ENCODE results near the gene IL1R1.
"Not testable (repeated sequence)": the region's sequence is repeated elsewhere in the genome, so short reads cannot be mapped to it uniquely, and the experiment has no call there.

The IL1R1 gene

GRCh38 chr2:102103992-102104871, 38.3 kb upstream of the IL1R1 start:
- POLR2A ChIA-PET (ENCODE audit: low non-redundant PET), result no interaction called here
- peak overlapping the region; percentile 74 for H3K27ac ChIP-seq
- CTCF ChIA-PET, result interaction anchor here (0.5 to 0.9 kb wide), 2 partner anchors 404 to 735 kb away, joined by 3 read pairs; no protein-coding TSS in a partner anchor
- no peak for TF ChIP-seq CTCF (conservative IDR thresholded peaks at IDR 0.05; ENCODE audit: low read depth)
- DNase-seq (ENCODE audit: low spot score), result peak; percentile 22

GRCh38 chr2:102106133-102106556, 36.4 kb upstream of the IL1R1 start:
- H3K27ac ChIP-seq, result no peak overlapping the region
- no peak for TF ChIP-seq CTCF (conservative IDR thresholded peaks at IDR 0.05; ENCODE audit: low read depth)
- ChIA-PET POLR2A (ENCODE audit: low non-redundant PET) (no interaction called here), CTCF (interaction anchor here (1.0 kb wide), 1 partner anchor 86 kb away, joined by 4 read pairs; no protein-coding TSS in a partner anchor)
- DNase-seq (ENCODE audit: low spot score), result no peak

GRCh38 chr2:102106813-102107740, 35.5 kb upstream of the IL1R1 start:
- DNase-seq (ENCODE audit: low spot score); H3K27ac ChIP-seq; POLR2A ChIA-PET (ENCODE audit: low non-redundant PET): not testable (repeated sequence)
- CTCF ChIA-PET, result interaction anchor here (0.6 kb wide), 2 partner anchors 104 to 115 kb away, joined by 3 to 4 read pairs; partner anchors contain the start of gene IL1R2

GRCh38 chr2:102107741-102108070, 34.8 kb upstream of the IL1R1 start:
- no peak for TF ChIP-seq CTCF (conservative IDR thresholded peaks at IDR 0.05; ENCODE audit: low read depth)
- ChIA-PET POLR2A (ENCODE audit: low non-redundant PET) (no interaction called here), CTCF (interaction anchor here (0.6 kb wide), 2 partner anchors 104 to 116 kb away, joined by 3 to 4 read pairs; partner anchors contain the start of gene IL1R2)
- DNase-seq (ENCODE audit: low spot score), result no peak
- H3K27ac ChIP-seq, result no peak overlapping the region

GRCh38 chr2:102109016-102109415, 33.5 kb upstream of the IL1R1 start:
- TF ChIP-seq CTCF (conservative IDR thresholded peaks at IDR 0.05; ENCODE audit: low read depth), result no peak
- ChIA-PET CTCF (no interaction called here), POLR2A (ENCODE audit: low non-redundant PET) (no interaction called here)
- no peak overlapping the region for H3K27ac ChIP-seq
- DNase-seq (ENCODE audit: low spot score), result no peak

- no peak for DNase-seq (ENCODE audit: low spot score)
- TF ChIP-seq CTCF (conservative IDR thresholded peaks at IDR 0.05; ENCODE audit: low read depth), result no peak
- ChIA-PET POLR2A (ENCODE audit: low non-redundant PET) (no interaction called here), CTCF (interaction anchor here (0.5 to 0.7 kb wide), 2 partner anchors 15 to 203 kb away, joined by 3 to 5 read pairs; no protein-coding TSS in a partner anchor)
- H3K27ac ChIP-seq, result no peak overlapping the region
Measured at GRCh38 chr2:102110171-102110570, 32.4 kb upstream of the IL1R1 start.
